Stimulated activated CD8-positive, alpha-beta memory T cell treated with anti-CD3 and anti-CD28 coated beads, Interleukin-2, amount 100 ng/mL, for 48 hours (primary cell): ENCODE results near the gene MAST4.

Experiments
- DNase-seq, 2 donors: peaks; one replicate each; pipeline ENCODE4 v3.0.0-alpha.2; 2020; ENCODE audit warnings: low read depth in 2 of 2

MAST4 gene

DNA sequence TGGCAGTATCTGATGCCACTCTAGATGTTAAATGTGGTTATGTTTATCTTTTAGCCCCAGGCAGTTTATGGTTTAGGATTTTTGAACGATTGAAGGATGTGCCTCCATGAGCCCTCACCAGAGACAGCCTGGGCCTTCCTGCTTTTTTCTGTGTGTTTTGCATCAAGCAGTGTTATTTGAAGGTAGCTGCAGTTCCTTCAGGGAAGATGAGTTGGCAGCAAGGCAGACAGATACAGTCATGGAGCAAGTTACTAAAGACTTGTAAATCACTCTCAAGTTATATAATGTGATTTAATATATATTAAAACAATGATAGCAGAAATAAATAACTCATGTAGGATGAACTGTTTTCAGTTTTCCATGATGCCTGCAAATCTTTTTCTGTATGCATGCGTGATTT, 395.6 kb downstream of the MAST4 start:
- no peak for DNase-seq

GRCh38 chr5:66992547-66992946, 396.4 kb downstream of the MAST4 start:
- DNase-seq = no peak

DNA sequence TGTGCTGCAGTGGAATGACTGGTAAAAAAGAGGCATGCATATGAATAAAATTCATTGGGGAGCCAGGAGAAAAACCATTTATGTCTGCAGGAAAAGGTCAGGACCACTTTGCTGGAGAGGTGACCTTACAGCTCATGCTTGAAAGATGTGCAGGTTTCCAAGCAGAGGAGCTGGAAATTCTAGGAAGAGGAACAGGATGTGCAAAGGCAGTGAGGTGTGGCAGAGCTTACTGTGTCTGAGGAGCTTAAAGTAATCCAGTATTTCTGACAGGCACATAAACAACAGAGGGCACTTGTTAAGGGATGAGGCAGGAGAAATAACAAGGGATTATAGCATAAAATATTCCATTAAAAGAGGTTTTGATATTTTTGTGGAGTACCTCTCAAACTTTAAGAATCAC, 397.3 kb downstream of the MAST4 start:
- DNase-seq = no peak

DNA sequence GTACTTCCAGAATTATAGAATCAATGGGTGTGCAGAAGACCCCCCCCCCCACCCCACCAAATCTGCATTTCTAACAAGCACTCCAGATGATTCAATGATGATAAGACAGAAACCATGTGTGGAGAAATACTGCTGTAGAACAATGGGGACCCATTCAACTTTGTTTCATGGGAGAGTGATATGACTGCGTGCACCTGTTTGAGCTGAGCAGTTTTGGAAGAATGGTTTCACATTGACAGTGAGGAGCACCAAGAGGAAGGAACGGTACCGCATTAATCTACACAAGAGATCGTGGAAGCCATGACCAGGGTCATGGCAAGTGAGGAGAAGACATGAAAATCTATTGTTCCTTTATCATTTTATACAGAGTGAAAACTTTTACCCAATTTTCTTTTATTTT, 397.7 kb downstream of the MAST4 start:
- DNase-seq = no peak

DNA sequence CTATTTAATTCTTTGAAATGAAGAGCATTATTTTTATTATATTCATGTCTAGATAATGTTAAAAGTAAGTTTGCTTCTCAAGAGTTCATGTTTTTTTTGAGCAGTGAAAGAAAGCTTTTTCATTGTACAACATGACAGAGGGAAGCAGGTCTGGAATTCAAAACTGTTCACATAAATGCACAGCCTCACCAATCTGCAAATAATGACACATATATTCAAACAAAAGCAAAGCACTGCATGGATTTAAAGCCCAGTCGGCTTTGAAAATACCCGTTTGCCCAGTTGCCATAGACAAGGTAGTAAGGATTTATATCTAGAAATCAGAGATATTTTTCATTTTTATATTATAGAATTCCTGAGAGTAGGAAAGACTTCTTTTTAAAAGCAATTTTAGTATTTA, 398.6 kb downstream of the MAST4 start:
- no peak for DNase-seq

DNA sequence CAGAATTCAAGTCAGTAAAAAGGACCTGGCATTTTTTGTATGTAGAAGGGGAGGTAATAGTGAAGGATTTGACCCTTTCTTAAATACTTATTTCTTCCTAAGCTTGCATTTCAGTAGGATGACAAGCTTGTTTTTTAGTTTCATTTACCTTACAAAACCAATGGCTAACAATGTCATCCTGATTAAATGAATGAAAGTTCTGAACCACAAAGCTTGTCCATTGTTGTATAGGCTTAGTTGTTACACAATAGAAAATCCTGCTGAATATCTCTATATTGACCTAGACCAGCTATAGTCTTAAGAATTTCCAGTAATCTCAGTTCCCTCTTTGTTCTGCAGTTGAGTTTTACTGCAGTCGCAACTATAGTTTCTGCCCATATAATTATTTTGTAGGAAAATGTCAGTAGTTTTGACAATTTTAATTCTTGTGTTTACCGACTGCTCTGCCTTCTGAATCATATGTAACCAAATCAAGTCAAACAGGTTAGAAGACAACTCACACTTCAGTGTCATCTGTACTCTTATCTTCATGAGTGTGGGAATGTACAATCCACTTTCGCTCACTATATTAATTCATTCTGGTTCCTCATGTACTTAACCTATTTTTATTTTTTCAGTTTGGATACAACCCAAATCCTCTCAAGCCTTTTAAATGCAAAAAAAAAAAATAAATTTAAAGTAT, 404.7 kb downstream of the MAST4 start:
- DNase-seq = no peak

GRCh38 chr5:67002832-67003684, 406.9 kb downstream of the MAST4 start:
- DNase-seq = no peak

DNA sequence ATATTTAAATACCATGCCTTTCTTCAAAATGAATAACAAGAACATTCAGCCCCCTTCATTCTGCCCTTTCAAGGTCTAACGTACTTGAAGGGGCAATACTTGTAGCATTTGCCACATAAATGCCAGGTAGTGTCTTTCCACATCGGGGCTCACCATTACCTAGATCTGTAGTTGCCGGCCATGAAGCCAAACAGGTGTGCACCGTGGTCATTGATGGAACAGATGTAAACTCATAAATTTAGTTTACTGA, 407.4 kb downstream of the MAST4 start:
- no peak for DNase-seq

GRCh38 chr5:67003935-67004729, 407.9 kb downstream of the MAST4 start:
- DNase-seq = peak; percentile 69 to 77

GRCh38 chr5:67004730-67005350, 408.6 kb downstream of the MAST4 start:
- no peak for DNase-seq

- DNase-seq = no peak
Observed at GRCh38 chr5:67005737-67006499, 409.7 kb downstream of the MAST4 start.

DNA sequence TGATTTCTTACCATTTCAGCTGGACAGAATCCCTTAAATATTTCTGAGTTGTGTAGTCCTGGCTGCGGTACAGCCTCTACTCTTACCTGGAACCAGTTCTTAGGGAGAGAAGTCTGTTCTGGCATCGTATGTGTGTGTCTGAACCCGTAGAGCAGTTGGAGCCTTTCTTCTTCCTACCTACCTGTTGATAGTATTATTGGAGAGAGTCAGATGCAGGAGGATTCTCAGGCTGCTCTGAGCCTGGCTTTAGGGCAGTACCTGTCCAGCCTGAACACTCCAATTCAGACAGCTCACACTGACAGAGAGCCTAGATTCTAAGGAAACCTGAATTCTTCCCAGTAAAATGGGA, 410.3 kb downstream of the MAST4 start:
- DNase-seq = no peak

DNA sequence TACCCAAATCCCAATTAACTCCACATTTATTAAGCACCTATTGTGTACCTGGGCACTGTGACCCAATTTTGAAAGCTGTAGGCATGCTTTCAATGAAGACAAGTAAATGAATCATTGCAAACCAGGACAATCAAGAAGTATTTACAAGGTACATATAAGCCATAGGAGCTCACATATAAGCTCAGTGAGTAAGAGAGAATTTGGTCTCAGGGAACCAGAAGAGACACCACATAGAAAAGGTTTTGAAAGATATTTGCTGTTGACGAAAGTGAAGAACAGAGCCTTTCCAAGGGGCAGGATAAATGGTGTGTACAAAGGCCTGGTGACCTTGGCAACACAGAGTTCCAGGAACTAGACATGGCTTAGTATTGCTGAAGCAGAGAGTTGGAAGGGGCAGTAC, 412.8 kb downstream of the MAST4 start:
- no peak for DNase-seq

GRCh38 chr5:67010684-67011409, 414.7 kb downstream of the MAST4 start:
- DNase-seq = peak in 1 of 2 donors; percentile 31

DNA sequence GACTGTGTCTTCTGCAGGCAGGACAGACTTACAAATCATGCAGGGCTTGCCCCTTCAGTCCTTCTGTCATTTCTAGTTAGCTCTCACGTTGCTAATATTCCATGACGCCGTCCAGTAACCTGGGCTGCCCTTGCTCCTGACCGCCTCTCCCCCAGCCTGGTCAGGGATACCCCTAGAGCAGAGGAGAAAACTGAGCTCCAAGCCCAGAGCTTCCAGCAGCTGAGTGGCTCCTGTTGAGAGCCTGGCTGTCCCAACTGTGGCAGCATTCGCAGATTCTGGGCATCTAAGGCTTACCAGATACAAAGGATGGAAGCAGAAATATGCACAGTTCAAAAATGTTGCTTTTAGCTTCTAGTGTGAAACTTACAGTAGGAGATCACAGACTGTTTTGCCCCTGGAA, 415.2 kb downstream of the MAST4 start:
- DNase-seq = no peak

DNA sequence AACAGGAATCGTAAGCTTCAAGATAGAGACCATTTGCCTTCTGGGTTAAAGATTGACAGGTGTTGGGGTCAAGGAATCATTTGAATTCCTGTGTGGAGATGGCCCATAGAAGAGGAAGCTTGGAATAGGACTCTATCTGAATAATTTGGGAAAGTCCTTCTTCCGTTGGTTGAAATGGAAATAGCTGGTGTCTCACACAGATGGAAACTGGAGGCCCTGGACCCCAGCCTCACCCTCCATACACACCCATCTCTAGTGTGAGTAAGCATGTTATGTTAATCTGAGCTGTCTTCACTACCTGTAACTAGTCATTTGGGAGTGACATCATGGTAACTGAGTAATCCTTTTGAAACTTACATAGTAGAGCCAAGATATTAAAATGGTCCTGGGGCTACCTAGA, 416.0 kb downstream of the MAST4 start:
- no peak for DNase-seq

DNA sequence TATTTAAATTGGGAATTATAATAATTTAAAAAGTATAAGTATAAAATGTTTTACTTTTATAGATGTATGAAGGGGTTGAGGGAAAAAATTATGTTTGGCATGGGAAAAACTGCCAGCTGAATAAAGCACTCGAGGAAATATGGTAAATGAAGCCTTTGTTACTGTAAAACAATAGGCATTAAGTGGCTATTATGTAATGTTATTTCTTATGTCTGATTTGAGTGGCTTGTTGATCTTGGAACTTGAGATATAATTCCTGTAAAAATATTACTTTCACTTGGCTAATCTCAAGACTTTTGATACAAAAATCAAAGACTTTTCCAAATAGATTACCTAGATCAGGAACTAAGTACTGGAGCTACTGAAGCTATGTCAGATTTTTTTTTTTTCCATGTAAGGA, 417.5 kb downstream of the MAST4 start:
- no peak for DNase-seq

DNA sequence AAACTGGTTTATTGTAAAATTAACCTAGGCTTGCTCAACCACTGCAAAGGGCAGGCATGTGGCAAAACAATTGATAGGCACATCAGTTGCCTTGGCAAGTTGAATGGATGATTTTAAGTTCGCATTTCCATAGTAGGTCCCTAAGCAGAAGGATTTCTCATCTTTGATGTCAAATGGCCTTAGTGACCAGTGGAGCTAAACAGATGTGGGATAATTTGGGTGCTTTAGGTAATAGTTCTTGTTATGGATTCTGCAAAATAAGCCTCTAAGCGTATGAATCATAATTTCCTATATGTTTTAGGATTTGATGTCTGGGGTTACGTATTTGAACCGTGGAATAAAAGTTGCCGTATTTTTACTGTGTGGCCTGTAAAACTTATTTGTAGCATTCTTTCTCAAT, 418.0 kb downstream of the MAST4 start:
- no peak for DNase-seq

- no peak for DNase-seq
Observed at GRCh38 chr5:67014957-67015400, 418.8 kb downstream of the MAST4 start.

GRCh38 chr5:67015541-67016191, 419.5 kb downstream of the MAST4 start:
- no peak for DNase-seq
